ENCODE results near the gene TPSAB1.

DNA sequence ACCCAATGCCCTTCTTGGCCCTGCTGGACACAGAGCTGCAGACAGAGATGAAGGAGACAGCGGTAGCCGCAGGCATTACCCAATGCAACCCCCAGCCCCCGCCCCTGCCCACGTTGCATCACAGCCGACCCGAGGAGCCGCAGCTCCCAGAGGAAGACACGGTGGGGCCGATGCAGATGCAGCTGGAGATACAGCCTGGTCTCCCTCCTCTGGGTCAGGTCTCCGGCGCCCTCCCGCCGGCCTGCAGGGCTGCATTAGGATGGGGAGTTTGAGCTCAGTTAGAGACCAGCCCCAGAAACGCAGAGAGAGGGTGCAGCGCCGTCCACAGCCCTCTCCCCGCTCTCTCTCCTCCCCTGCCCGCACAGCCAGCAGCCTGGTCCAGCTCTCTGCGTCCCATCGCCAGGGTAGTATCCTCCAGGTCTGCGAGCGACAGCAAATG is 49.6 kb downstream of the TPSAB1 start:
- TF ChIP-seq, protein P1, sequence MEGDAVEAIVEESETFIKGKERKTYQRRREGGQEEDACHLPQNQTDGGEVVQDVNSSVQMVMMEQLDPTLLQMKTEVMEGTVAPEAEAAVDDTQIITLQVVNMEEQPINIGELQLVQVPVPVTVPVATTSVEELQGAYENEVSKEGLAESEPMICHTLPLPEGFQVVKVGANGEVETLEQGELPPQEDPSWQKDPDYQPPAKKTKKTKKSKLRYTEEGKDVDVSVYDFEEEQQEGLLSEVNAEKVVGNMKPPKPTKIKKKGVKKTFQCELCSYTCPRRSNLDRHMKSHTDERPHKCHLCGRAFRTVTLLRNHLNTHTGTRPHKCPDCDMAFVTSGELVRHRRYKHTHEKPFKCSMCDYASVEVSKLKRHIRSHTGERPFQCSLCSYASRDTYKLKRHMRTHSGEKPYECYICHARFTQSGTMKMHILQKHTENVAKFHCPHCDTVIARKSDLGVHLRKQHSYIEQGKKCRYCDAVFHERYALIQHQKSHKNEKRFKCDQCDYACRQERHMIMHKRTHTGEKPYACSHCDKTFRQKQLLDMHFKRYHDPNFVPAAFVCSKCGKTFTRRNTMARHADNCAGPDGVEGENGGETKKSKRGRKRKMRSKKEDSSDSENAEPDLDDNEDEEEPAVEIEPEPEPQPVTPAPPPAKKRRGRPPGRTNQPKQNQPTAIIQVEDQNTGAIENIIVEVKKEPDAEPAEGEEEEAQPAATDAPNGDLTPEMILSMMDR (IDR thresholded peaks at IDR 0.05; ENCODE audit: low read depth, low read length, missing input control) = no peak
- TF ChIP-seq TAF1 (conservative IDR thresholded peaks at IDR 0.05) (no peak), NR2F2 (IDR thresholded peaks at IDR 0.05) (no peak), RXRA (IDR thresholded peaks at IDR 0.05) (no peak), JUND (IDR thresholded peaks at IDR 0.05) (no peak), GABPA (IDR thresholded peaks at IDR 0.05 in 1 of 2, conservative IDR thresholded peaks at IDR 0.05 in 1 of 2) (no peak), FOXA1 (IDR thresholded peaks at IDR 0.05) (no peak)
- TF ChIP-seq, protein P2, sequence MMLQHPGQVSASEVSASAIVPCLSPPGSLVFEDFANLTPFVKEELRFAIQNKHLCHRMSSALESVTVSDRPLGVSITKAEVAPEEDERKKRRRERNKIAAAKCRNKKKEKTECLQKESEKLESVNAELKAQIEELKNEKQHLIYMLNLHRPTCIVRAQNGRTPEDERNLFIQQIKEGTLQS (IDR thresholded peaks at IDR 0.05) = no peak
- TF ChIP-seq, protein P3, sequence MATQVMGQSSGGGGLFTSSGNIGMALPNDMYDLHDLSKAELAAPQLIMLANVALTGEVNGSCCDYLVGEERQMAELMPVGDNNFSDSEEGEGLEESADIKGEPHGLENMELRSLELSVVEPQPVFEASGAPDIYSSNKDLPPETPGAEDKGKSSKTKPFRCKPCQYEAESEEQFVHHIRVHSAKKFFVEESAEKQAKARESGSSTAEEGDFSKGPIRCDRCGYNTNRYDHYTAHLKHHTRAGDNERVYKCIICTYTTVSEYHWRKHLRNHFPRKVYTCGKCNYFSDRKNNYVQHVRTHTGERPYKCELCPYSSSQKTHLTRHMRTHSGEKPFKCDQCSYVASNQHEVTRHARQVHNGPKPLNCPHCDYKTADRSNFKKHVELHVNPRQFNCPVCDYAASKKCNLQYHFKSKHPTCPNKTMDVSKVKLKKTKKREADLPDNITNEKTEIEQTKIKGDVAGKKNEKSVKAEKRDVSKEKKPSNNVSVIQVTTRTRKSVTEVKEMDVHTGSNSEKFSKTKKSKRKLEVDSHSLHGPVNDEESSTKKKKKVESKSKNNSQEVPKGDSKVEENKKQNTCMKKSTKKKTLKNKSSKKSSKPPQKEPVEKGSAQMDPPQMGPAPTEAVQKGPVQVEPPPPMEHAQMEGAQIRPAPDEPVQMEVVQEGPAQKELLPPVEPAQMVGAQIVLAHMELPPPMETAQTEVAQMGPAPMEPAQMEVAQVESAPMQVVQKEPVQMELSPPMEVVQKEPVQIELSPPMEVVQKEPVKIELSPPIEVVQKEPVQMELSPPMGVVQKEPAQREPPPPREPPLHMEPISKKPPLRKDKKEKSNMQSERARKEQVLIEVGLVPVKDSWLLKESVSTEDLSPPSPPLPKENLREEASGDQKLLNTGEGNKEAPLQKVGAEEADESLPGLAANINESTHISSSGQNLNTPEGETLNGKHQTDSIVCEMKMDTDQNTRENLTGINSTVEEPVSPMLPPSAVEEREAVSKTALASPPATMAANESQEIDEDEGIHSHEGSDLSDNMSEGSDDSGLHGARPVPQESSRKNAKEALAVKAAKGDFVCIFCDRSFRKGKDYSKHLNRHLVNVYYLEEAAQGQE (IDR thresholded peaks at IDR 0.05) = no peak
- TF ChIP-seq, protein P4, sequence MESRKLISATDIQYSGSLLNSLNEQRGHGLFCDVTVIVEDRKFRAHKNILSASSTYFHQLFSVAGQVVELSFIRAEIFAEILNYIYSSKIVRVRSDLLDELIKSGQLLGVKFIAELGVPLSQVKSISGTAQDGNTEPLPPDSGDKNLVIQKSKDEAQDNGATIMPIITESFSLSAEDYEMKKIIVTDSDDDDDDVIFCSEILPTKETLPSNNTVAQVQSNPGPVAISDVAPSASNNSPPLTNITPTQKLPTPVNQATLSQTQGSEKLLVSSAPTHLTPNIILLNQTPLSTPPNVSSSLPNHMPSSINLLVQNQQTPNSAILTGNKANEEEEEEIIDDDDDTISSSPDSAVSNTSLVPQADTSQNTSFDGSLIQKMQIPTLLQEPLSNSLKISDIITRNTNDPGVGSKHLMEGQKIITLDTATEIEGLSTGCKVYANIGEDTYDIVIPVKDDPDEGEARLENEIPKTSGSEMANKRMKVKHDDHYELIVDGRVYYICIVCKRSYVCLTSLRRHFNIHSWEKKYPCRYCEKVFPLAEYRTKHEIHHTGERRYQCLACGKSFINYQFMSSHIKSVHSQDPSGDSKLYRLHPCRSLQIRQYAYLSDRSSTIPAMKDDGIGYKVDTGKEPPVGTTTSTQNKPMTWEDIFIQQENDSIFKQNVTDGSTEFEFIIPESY (IDR thresholded peaks at IDR 0.05) = no peak
